A549 (cell line): ENCODE data around the gene SOX18. TPM values are rescaled to one million over a fixed set of nuclear protein-coding genes. Genes with fewer than 3 reads are reported as not detected.
"Not testable (repeated sequence)": the region's sequence is repeated elsewhere in the genome, so short reads cannot be mapped to it uniquely, and the experiment has no call there.

ENCODE experiments used
- ATAC-seq, 2 experiments: fragments of 200-7000 bp in 1 of 2; fragments of >200 bp in 1 of 2; cut with Nextera tagmentation in 1 of 2; cut with Tn5 transposase in 1 of 2; 3 replicates each; pipeline versions ENCODE4 v1.8.0 to v1.9.1; 2018 to 2020; ENCODE audit warnings: mild to moderate bottlenecking in 1 of 2, moderate library complexity in 1 of 2
- CTCF ChIA-PET: fragments of 300-600 bp; sonication (Branson Sonifier 250); formaldehyde crosslinking; extraction: SDS; loops from one replicate; lab custom pipeline; 2021; ENCODE audit warnings: antibody characterized with exemption, inconsistent platforms; lab: Yijun Ruan, JAX
- POLR2A ChIA-PET: fragments of 350-600 bp; formaldehyde crosslinking; extraction: SDS; loops from one replicate; lab custom pipeline; 2021; ENCODE audit warnings: antibody characterized with exemption, inconsistent platforms; lab: Yijun Ruan, JAX
- DNase-seq, 2 experiments: peaks; one replicate each; pipeline versions ENCODE4 v3.0.0 to v3.0.0-alpha.2; 2011 to 2016; ENCODE audit warnings: low read depth in 1 of 2, low spot score in 1 of 2
- FAIRE-seq: peaks from 2 replicates; lab custom pipeline; 2011; peaks lifted over from hg19 to GRCh38; lab: Jason Lieb, UNC
- H3K27ac ChIP-seq, 2 experiments: fragments of >200 bp; sonication (Bioruptor Twin); formaldehyde crosslinking; 3 replicates each; pipeline ENCODE4 v1.5.1; 2016 to 2017
- H3K4me1 ChIP-seq: fragments of >200 bp; sonication (Bioruptor Twin); formaldehyde crosslinking; 3 replicates; pipeline ENCODE4 v1.6.1; 2016
- H3K4me2 ChIP-seq: fragments of >200 bp; sonication (Bioruptor Twin); formaldehyde crosslinking; 3 replicates; pipeline ENCODE4 v1.6.1; 2016
- H3K4me3 ChIP-seq: fragments of >200 bp; sonication (Bioruptor Twin); formaldehyde crosslinking; 3 replicates; pipeline ENCODE4 v1.5.1; 2016
- H3K9me3 ChIP-seq: fragments of >200 bp; sonication (Bioruptor Twin); formaldehyde crosslinking; 3 replicates; pipeline ENCODE4 v1.6.1; 2016
- CBX2 ChIP-seq: fragments of 200-600 bp; sonication (generic); IDR thresholded peaks from 2 replicates; pipeline ENCODE4 v1.6.1; 2016; ENCODE audit warnings: low read depth, mild to moderate bottlenecking, borderline replicate concordance
- CBX8 ChIP-seq: fragments of 200-600 bp; sonication (generic); IDR thresholded peaks from 2 replicates; pipeline ENCODE4 v1.6.1; 2016
- E2F6 ChIP-seq: IDR thresholded peaks from 2 replicates; pipeline ENCODE4 v1.6.1; 2012; ENCODE audit warnings: low read depth, borderline replicate concordance
- EHF ChIP-seq: fragments of 250-450 bp; sonication (Bioruptor Pico); IDR thresholded peaks from 2 replicates; pipeline ENCODE4 v1.5.0; 2020; ENCODE audit warnings: mild to moderate bottlenecking
- ELK1 ChIP-seq: fragments of 150-350 bp; IDR thresholded peaks from 2 replicates; pipeline ENCODE4 v1.6.1; 2014; ENCODE audit warnings: low read depth, mild to moderate bottlenecking, low read length
- ESRRA ChIP-seq: fragments of 150-350 bp; IDR thresholded peaks from 2 replicates; pipeline ENCODE4 v1.6.1; 2014; ENCODE audit warnings: mild to moderate bottlenecking, low read length, borderline replicate concordance
- FOSB ChIP-seq: fragments of 250-450 bp; sonication (Bioruptor Pico); IDR thresholded peaks from 2 replicates; pipeline ENCODE4 v1.5.0; 2020; ENCODE audit warnings: mild to moderate bottlenecking, moderate library complexity
- GATA3 ChIP-seq: IDR thresholded peaks from 2 replicates; pipeline ENCODE4 v1.6.1; 2012; ENCODE audit warnings: borderline replicate concordance
- HDAC2 ChIP-seq: fragments of 200-600 bp; sonication (generic); IDR thresholded peaks from 2 replicates; pipeline ENCODE4 v1.6.1; 2016
- HES2 ChIP-seq: fragments of >200 bp; sonication (Bioruptor Twin); formaldehyde crosslinking; IDR thresholded peaks from 2 replicates; pipeline ENCODE4 v1.6.1; 2016
- HEYL ChIP-seq: fragments of 250-450 bp; sonication (Bioruptor Pico); IDR thresholded peaks from 2 replicates; pipeline ENCODE4 v1.8.0; 2021; ENCODE audit warnings: mild to moderate bottlenecking, moderate library complexity
- KDM1A ChIP-seq: fragments of 200-600 bp; sonication (generic); IDR thresholded peaks from 2 replicates; pipeline ENCODE4 v1.6.1; 2016; ENCODE audit warnings: low read depth, mild to moderate bottlenecking
- MAFK ChIP-seq: fragments of 450-650 bp; IDR thresholded peaks from 2 replicates; pipeline ENCODE4 v1.6.1; 2014; ENCODE audit not compliant: partially characterized antibody
- MYC ChIP-seq: IDR thresholded peaks from 2 replicates; pipeline ENCODE4 v1.6.1; 2012; ENCODE audit warnings: mild to moderate bottlenecking, inconsistent platforms, low read length, improper control_type of control experiment, borderline replicate concordance
- NFE2L2 ChIP-seq: fragments of 150-350 bp; conservative IDR thresholded peaks from 2 replicates; pipeline ENCODE4 v1.6.1; 2014; ENCODE audit warnings: low read length
- NPAS2 ChIP-seq: fragments of 250-450 bp; sonication (Bioruptor Pico); IDR thresholded peaks from 2 replicates; pipeline ENCODE4 v1.8.0; 2022; ENCODE audit warnings: mild to moderate bottlenecking, moderate library complexity, borderline replicate concordance
- SREBF2 ChIP-seq: fragments of 450-650 bp; IDR thresholded peaks from 2 replicates; pipeline ENCODE4 v1.6.1; 2014; ENCODE audit warnings: mild to moderate bottlenecking, moderate library complexity
- ZC3H11A ChIP-seq: fragments of 450-650 bp; IDR thresholded peaks from 2 replicates; pipeline ENCODE4 v1.6.1; 2014; ENCODE audit warnings: antibody characterized with exemption, mild to moderate bottlenecking
- WGBS: methylation state at CpG from one replicate; pipeline ENCODE4 v1.1.6; 2017; ENCODE audit errors: missing lambda C conversion rate; 5-methylcytosine and 5-hydroxymethylcytosine counted together
- polyA plus RNA-seq, 4 experiments: library from polyadenylated mRNA; depleted of rRNA in 3 of 4; stranded (reverse); fragments of >200 nt; fragmentation: RNase III in 1 of 4; extraction: RNeasy Plus Mini Kit Qiagen cat#74134 plus additional on column Dnase treatment in 1 of 4; gene quantifications; 2 replicates in 3 of 4; 3 replicates in 1 of 4; pipeline ENCODE4 v1.2.3, GENCODE V29; 2011 to 2017

The SOX18 gene
- polyA plus RNA-seq, 2 of the 4 experiments (the other 2 are of a cell fraction) = 0.19 to 1.4 TPM

GRCh38 chr20:64021124-64021975 is 28.1 kb downstream of the SOX18 start:
- Histone ChIP-seq H3K4me1 (no peaks in the 10 kb centered on the region), H3K9me3 (no peaks in the 10 kb centered on the region), H3K4me2 (no peak overlapping the region), H3K27ac (no peak overlapping the region), H3K4me3 (no peak overlapping the region)
- ChIA-PET CTCF (interaction anchor here (1.0 to 2.6 kb wide), 2 partner anchors 17 to 36 kb away, joined by 3 to 26 read pairs; no protein-coding TSS in a partner anchor), POLR2A (interaction anchor here (0.7 kb wide), 1 partner anchor 33 kb away, joined by 4 read pairs; no protein-coding TSS in a partner anchor)
- TF ChIP-seq NPAS2 (CRISPR knock-in tag) (no peak), HES2 (no peak), NFE2L2 (no peak), MYC (no peak), HEYL (CRISPR knock-in tag) (no peak), CBX8 (no peak), KDM1A (no peak), EHF (CRISPR knock-in tag) (no peak), ELK1 (no peak), MAFK (no peak), CBX2 (no peak), HDAC2 (no peak), ESRRA (no peak), SREBF2 (no peak)
- no peak for ATAC-seq
- WGBS = 91% methylated on average over 20 of the region's 36 CpGs
- FAIRE-seq = no peak
- no peak for DNase-seq

GRCh38 chr20:64015635-64016034 is 33.8 kb downstream of the SOX18 start:
- 91% methylated on average over 2 of the region's 2 CpGs for WGBS
- ATAC-seq = no peak

GRCh38 chr20:64012385-64013154 is 36.9 kb downstream of the SOX18 start:
- H3K4me3 ChIP-seq, DNase-seq, H3K9me3 ChIP-seq, H3K4me1 ChIP-seq, CTCF ChIA-PET, ATAC-seq, FAIRE-seq, H3K27ac ChIP-seq, H3K4me2 ChIP-seq, POLR2A ChIA-PET: not testable (repeated sequence)
- 92% methylated on average over 7 of the region's 20 CpGs for WGBS

More at GRCh38 chr20:64015635-64016034, 33.8 kb downstream of the SOX18 start:
- POLR2A ChIA-PET = no interaction called here
- Histone ChIP-seq H3K4me2 (no peak overlapping the region), H3K4me1 (no peaks in the 10 kb centered on the region), H3K9me3 (no peaks in the 10 kb centered on the region), H3K27ac (no peak overlapping the region), H3K4me3 (no peak overlapping the region)
- DNase-seq (no peak), FAIRE-seq (no peak)
- TF ChIP-seq ZC3H11A (no peak), FOSB (no peak), SREBF2 (no peak), E2F6 (no peak), GATA3 (no peak)
- CTCF ChIA-PET = no interaction called here
